Measurements from ENCODE around the gene PALS1. TPM values are rescaled to one million over a fixed set of nuclear protein-coding genes. Genes with fewer than 3 reads are reported as not detected.

The PALS1 gene
- total RNA-seq, 4 donors from 2014 or later = 18.9 to 28.6 (median 25.8) TPM

DNA sequence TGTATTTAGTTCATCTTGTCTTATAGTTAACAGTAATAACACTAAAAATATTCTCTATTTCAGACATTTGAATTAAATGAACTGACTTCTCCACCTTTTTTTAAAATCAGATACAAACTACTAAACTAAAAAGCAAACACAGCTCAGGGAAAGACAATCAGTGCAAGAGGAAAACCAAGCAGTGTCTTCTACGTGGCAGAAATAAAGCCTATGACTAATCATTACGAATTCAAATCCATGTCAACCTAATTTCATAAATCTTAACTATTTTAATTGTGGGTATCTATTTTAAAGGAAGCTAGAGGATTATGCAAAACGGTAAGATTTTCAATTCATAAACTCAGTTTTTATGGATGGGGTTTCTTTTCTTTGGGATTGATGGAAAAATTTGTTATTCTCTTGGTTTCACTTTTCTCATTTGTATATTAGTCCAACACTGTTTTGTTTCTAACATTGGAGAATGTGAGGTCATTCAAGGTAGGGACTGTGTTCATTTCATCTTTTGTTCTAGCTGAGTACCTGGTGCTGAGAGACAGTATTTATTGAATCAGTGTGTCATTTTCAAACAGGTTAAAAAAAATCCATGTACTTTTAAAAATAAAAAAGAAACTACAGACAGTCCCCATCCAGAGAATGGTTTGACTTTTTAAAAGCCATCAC is 12.8 kb upstream of the PALS1 start:
- TF ChIP-seq POLR2A (IDR thresholded peaks at IDR 0.05) = no peak
- TF ChIP-seq, protein P1, sequence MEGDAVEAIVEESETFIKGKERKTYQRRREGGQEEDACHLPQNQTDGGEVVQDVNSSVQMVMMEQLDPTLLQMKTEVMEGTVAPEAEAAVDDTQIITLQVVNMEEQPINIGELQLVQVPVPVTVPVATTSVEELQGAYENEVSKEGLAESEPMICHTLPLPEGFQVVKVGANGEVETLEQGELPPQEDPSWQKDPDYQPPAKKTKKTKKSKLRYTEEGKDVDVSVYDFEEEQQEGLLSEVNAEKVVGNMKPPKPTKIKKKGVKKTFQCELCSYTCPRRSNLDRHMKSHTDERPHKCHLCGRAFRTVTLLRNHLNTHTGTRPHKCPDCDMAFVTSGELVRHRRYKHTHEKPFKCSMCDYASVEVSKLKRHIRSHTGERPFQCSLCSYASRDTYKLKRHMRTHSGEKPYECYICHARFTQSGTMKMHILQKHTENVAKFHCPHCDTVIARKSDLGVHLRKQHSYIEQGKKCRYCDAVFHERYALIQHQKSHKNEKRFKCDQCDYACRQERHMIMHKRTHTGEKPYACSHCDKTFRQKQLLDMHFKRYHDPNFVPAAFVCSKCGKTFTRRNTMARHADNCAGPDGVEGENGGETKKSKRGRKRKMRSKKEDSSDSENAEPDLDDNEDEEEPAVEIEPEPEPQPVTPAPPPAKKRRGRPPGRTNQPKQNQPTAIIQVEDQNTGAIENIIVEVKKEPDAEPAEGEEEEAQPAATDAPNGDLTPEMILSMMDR (IDR thresholded peaks at IDR 0.05) = no peak
- no peaks in the 10 kb centered on the region for H3K27me3 ChIP-seq
- no peaks in the 10 kb centered on the region for H3K36me3 ChIP-seq
- H3K27ac ChIP-seq = no peak overlapping the region
- H3K4me1 ChIP-seq = peaks cover 0 to 7% (median 0%) of the 10 kb centered on the region in 3 donors
- H3K4me3 ChIP-seq = no peak overlapping the region
- no peaks in the 10 kb centered on the region for H3K9me3 ChIP-seq
- intact Hi-C loops (cut with DNase I) = no loop called here
- DNase-seq = no peak
- 44 to 47% methylated on average over 3 of the region's 3 CpGs for WGBS, 2 donors

DNA sequence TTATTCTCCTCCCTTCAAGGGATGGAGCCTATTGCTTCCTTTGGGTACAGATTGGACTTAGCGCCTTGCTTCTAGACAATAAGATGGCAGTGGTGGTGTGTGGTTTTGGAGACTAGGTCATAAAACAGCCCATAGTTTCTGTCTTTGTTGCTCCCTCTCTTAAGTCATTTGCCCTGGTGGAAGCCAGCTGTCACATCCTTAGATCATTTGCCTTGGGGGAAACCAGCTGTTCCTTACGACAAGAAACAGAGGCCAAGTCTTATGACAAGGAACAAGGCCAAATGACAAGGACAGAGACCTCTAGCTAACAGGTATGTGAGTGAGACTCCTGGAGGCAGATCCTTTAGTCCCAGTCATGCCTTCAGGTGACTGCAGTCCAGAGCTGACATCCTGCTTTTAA is 9.2 kb upstream of the PALS1 start:
- whole genome bisulfite sequencing, 2 donors = 82 to 90% methylated on average over 2 of the region's 2 CpGs
- no peak for DNase-seq
- Histone ChIP-seq H3K4me1 (peaks cover 0 to 7% (median 0%) of the 10 kb centered on the region in 3 donors), H3K9me3 (no peaks in the 10 kb centered on the region), H3K27ac (no peak overlapping the region), H3K4me3 (no peak overlapping the region), H3K36me3 (no peaks in the 10 kb centered on the region), H3K27me3 (no peaks in the 10 kb centered on the region)
- intact Hi-C loops (cut with DNase I) = no loop called here
- TF ChIP-seq, protein P1 (IDR thresholded peaks at IDR 0.05) = no peak
- TF ChIP-seq POLR2A (IDR thresholded peaks at IDR 0.05) = no peak

DNA sequence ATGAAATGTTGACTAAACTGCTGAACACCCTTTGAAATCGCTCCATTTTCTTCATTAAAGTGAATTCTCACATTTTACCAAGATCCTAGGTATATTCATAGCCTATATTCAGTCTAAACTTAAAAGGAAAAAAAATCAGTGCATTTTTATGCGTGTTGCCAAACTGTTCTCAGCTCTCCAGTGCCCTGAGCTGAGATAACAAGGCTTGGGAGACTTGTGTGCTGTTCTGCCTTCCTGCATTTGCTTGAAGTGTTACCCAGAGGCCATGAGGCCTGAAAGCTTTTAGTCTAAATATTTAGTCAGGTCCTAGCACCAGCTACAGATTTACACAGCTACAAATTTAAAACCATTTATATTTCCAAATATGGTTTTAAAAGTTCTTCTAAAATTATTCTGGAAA is 8.6 kb upstream of the PALS1 start:
- Histone ChIP-seq H3K27ac (no peak overlapping the region), H3K9me3 (no peaks in the 10 kb centered on the region), H3K36me3 (no peaks in the 10 kb centered on the region), H3K27me3 (no peaks in the 10 kb centered on the region), H3K4me3 (no peak overlapping the region), H3K4me1 (peaks cover 0 to 7% (median 0%) of the 10 kb centered on the region in 3 donors)
- WGBS, 2 donors = 64 to 69% methylated on average over 2 of the region's 2 CpGs
- no peak for DNase-seq
- TF ChIP-seq POLR2A (IDR thresholded peaks at IDR 0.05) = no peak
- TF ChIP-seq, protein P1 (IDR thresholded peaks at IDR 0.05) = no peak
- intact Hi-C loops (cut with DNase I) = no loop called here

DNA sequence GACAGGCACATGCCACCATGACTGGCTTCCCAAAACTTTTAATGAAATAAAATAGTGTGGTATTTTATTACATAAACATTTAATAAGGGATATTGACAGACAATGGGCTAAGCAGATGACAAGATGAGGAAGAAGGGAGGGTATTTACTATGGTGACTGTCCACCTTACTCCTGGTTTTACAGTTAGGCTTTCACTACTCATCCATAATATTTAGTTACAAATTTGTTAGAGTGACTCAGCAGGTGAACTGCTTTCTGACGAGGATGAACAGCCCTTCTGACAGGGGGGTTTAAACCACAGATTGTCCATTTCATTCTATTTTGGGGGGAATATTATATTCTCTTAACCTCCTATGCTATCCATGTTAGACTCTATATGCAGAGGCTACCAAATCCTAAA is 3.6 kb upstream of the PALS1 start:
- peaks cover 3 to 18% (median 8%) of the 10 kb centered on the region in 3 donors for H3K4me1 ChIP-seq
- intact Hi-C loops (cut with DNase I) = no loop called here
- WGBS, 2 donors = 37 to 41% methylated on average over 1 of the region's 1 CpG
- no peaks in the 10 kb centered on the region for H3K9me3 ChIP-seq
- H3K4me3 ChIP-seq = no peak overlapping the region
- H3K27me3 ChIP-seq = no peaks in the 10 kb centered on the region
- TF ChIP-seq, protein P1 (IDR thresholded peaks at IDR 0.05) = no peak
- TF ChIP-seq POLR2A (IDR thresholded peaks at IDR 0.05) = no peak
- H3K27ac ChIP-seq = no peak overlapping the region
- H3K36me3 ChIP-seq = no peaks in the 10 kb centered on the region
- no peak for DNase-seq

DNA sequence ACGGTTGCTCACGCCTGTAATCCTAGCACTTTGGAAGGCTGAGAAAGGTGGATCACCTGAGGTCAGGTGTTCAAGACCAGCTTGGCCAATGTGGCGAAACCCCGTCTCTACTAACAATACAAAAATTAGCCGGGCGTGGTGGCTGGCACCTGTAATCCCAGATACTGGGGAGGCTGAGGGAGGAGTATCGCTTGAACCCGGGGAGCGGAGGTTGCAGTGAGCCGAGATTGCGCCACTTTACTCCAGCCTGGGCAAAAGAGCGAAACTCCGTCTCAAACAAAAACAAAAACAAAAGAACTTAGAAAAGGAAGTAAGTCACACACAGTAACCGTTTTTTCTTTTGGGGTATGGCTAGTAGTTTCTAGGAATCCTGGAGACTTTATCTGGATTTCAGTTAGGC is 1.7 kb upstream of the PALS1 start:
- Histone ChIP-seq H3K9me3 (no peaks in the 10 kb centered on the region), H3K27ac (no peak overlapping the region), H3K27me3 (no peaks in the 10 kb centered on the region), H3K4me1 (peaks cover 3 to 32% (median 13%) of the 10 kb centered on the region in 3 donors), H3K36me3 (no peaks in the 10 kb centered on the region), H3K4me3 (no peak overlapping the region)
- intact Hi-C loops (cut with DNase I) = no loop called here
- no peak for DNase-seq
- TF ChIP-seq POLR2A (IDR thresholded peaks at IDR 0.05) = no peak
- TF ChIP-seq, protein P1 (IDR thresholded peaks at IDR 0.05) = no peak
- 88% methylated on average over 12 to 14 of the region's 14 CpGs for WGBS, 2 donors
